DOHH2 (cell line): Measurements from ENCODE around the gene PPP1R12C.

ENCODE experiments used
- H3F3A ChIP-seq: fragments of 200-600 bp; sonication (generic), shearing (Covaris generic); 2 replicates; pipeline ENCODE4 v1.6.0; 2016; ENCODE audit warnings: antibody characterized with exemption, mild to moderate bottlenecking; ENCODE audit not compliant: control insufficient read depth, insufficient read depth
- H3K27ac ChIP-seq: fragments of 200-600 bp; sonication (generic); 2 replicates; pipeline ENCODE4 v1.5.1; 2014; ENCODE audit warnings: low read depth, mild to moderate bottlenecking, low read length, moderate library complexity
- H3K27me3 ChIP-seq: fragments of 200-600 bp; sonication (generic); 2 replicates; pipeline ENCODE4 v1.6.1; 2014; ENCODE audit warnings: mild to moderate bottlenecking, low read length, mixed read lengths; ENCODE audit not compliant: control insufficient read depth
- H3K36me3 ChIP-seq: fragments of 200-600 bp; sonication (generic); 2 replicates; pipeline ENCODE4 v1.6.1; 2014; ENCODE audit warnings: mild to moderate bottlenecking, low read length, moderate library complexity, mixed read lengths; ENCODE audit not compliant: control insufficient read depth
- H3K4me1 ChIP-seq: fragments of 200-600 bp; sonication (generic); 2 replicates; pipeline ENCODE4 v1.6.1; 2014; ENCODE audit warnings: mild to moderate bottlenecking, low read length, mixed read lengths; ENCODE audit not compliant: control insufficient read depth
- H3K4me2 ChIP-seq: fragments of 200-600 bp; sonication (generic); 2 replicates; pipeline ENCODE4 v1.6.0; 2014; ENCODE audit warnings: mild to moderate bottlenecking, low read length, moderate library complexity
- H3K4me3 ChIP-seq: fragments of 200-600 bp; sonication (generic); 2 replicates; pipeline ENCODE4 v1.5.1; 2014; ENCODE audit warnings: mild to moderate bottlenecking, low read length, mixed read lengths
- H3K79me2 ChIP-seq: fragments of 200-600 bp; sonication (generic); 2 replicates; pipeline ENCODE4 v1.6.1; 2014; ENCODE audit warnings: mild to moderate bottlenecking, low read length, mixed read lengths; ENCODE audit not compliant: control insufficient read depth
- H3K9me2 ChIP-seq: fragments of 200-600 bp; sonication (generic); replicated peaks from 2 replicates; pipeline ENCODE4 v1.6.1; 2014; ENCODE audit warnings: mild to moderate bottlenecking, low read length, mixed read lengths; ENCODE audit not compliant: control insufficient read depth
- H3K9me3 ChIP-seq: fragments of 200-600 bp; sonication (generic); 2 replicates; pipeline ENCODE4 v1.6.1; 2014; ENCODE audit warnings: antibody characterized with exemption, low read length, mixed read lengths; ENCODE audit not compliant: control insufficient read depth, insufficient read depth
- H4K20me1 ChIP-seq: fragments of 200-600 bp; sonication (generic); 2 replicates; pipeline ENCODE4 v1.6.0; 2014; ENCODE audit warnings: low read depth, mild to moderate bottlenecking, antibody characterized with exemption, low read length, moderate library complexity; ENCODE audit not compliant: control insufficient read depth, insufficient read depth
- CTCF ChIP-seq: fragments of 200-600 bp; sonication (generic); IDR thresholded peaks from one replicate; pipeline ENCODE4 v1.5.1; 2014; ENCODE audit warnings: antibody characterized with exemption, mild to moderate bottlenecking, low read depth, low read length; ENCODE audit not compliant: poor library complexity, severe bottlenecking
- EZH2phosphoT487 ChIP-seq: fragments of 200-600 bp; sonication (generic); IDR thresholded peaks from 2 replicates; pipeline ENCODE4 v1.6.1; 2017; ENCODE audit warnings: borderline replicate concordance, mild to moderate bottlenecking, antibody characterized with exemption, low read length, moderate library complexity, mixed read lengths

PPP1R12C gene

GRCh38 chr19:55071913-55072312 lies 45.5 kb downstream of the PPP1R12C start:
- TF ChIP-seq CTCF (no peak), EZH2phosphoT487 (no peak)
- Histone ChIP-seq H3K36me3 (no peaks in the 10 kb centered on the region), H3K79me2 (no peaks in the 10 kb centered on the region), H3K4me1 (peaks cover 8% of the 10 kb centered on the region), H3K27me3 (peaks cover 30% of the 10 kb centered on the region), H3K9me2 (no peaks in the 10 kb centered on the region), H4K20me1 (0 out of 2 replicates have a peak, but pooled peaks cover 2% of the 10 kb centered on the region), H3K4me3 (no peak overlapping the region), H3K27ac (no peak overlapping the region), H3K9me3 (no peaks in the 10 kb centered on the region), H3K4me2 (no peak overlapping the region), H3F3A (no peaks in the 10 kb centered on the region)

GRCh38 chr19:55071129-55071502 lies 46.3 kb downstream of the PPP1R12C start:
- no peaks in the 10 kb centered on the region for H3K9me2 ChIP-seq
- no peaks in the 10 kb centered on the region for H3K36me3 ChIP-seq
- no peak overlapping the region for H3K4me2 ChIP-seq
- no peaks in the 10 kb centered on the region for H4K20me1 ChIP-seq
- no peaks in the 10 kb centered on the region for H3K79me2 ChIP-seq
- no peak for TF ChIP-seq CTCF
- no peak for TF ChIP-seq EZH2phosphoT487
- H3K4me1 ChIP-seq = peaks cover 8% of the 10 kb centered on the region
- H3K27ac ChIP-seq = no peak overlapping the region
- no peak overlapping the region for H3K4me3 ChIP-seq
- no peaks in the 10 kb centered on the region for H3K9me3 ChIP-seq
- H3K27me3 ChIP-seq = peaks cover 33% of the 10 kb centered on the region
- no peaks in the 10 kb centered on the region for H3F3A ChIP-seq

GRCh38 chr19:55070466-55071128 lies 46.8 kb downstream of the PPP1R12C start:
- Histone ChIP-seq H3K9me2 (no peaks in the 10 kb centered on the region), H3K36me3 (no peaks in the 10 kb centered on the region), H3K27me3 (peaks cover 33% of the 10 kb centered on the region), H3K27ac (no peak overlapping the region), H3K4me2 (no peak overlapping the region), H4K20me1 (no peaks in the 10 kb centered on the region), H3K4me3 (no peak overlapping the region), H3F3A (no peaks in the 10 kb centered on the region), H3K9me3 (no peaks in the 10 kb centered on the region), H3K79me2 (no peaks in the 10 kb centered on the region), H3K4me1 (peaks cover 8% of the 10 kb centered on the region)
- no peak for TF ChIP-seq EZH2phosphoT487
- no peak for TF ChIP-seq CTCF
